ENCODE results near the gene UBE2J1. TPM values are rescaled to one million over a fixed set of nuclear protein-coding genes. Genes with fewer than 3 reads are reported as not detected.

The UBE2J1 gene
- total RNA-seq, 2 donors from 2014 or later, result 33.2 to 58.5 TPM

- Histone ChIP-seq H3K4me3 (no peak overlapping the region), H3K36me3 (no peaks in the 10 kb centered on the region), H3K27me3 (replicated peaks; ENCODE audit: insufficient read depth) (no peaks in the 10 kb centered on the region), H3K9me3 (no peaks in the 10 kb centered on the region), H3K4me1 (ENCODE audit: control insufficient read depth in 1 of 2, low read depth in 2 of 2) (peaks cover 0 to 6% of the 10 kb centered on the region in 2 donors), H3K27ac (no peak overlapping the region)
- DNase-seq (ENCODE audit: low spot score) (no peak), ATAC-seq (ENCODE audit: insufficient number of reproducible peaks, low FRiP score, low read depth) (no peak)
- TF ChIP-seq CTCF (IDR thresholded peaks at IDR 0.05), result no peak
Measured at GRCh38 chr6:89356642-89357170, 4.2 kb upstream of the UBE2J1 start.

DNA sequence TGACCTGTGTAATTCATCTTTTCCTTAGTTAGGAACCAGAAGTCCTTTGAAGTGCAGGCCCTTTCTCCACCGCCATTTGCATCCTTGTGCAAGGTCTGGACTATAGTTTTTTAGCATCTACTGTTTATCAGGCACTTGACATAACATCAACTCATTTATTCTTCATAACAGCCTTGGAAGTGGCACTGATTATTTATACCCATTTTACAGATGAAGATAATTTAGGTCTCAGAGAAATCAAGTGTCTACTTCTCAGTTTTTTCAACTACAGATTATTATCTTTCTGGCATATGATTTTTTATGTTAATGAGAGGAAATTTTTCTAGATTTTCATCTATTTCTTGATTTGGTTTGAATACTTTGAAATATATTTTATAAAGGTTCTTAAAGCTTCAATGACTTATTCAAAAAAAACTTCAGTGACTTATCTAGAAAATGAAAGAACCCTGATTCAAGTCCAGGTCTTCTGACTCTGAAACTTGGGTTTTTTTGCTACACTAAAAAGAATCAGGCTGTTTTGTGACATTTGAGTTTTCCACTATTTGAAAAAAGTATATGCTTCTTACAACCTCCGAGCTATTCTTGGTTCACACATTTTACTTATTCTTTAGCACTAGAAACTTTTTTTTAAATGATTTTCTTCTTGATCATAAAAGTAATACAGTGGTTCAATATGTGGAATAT lies 3.1 kb upstream of the UBE2J1 start:
- ATAC-seq (ENCODE audit: insufficient number of reproducible peaks, low FRiP score, low read depth), result no peak
- Histone ChIP-seq H3K4me1 (ENCODE audit: control insufficient read depth in 1 of 2, low read depth in 2 of 2) (peaks cover 0 to 15% of the 10 kb centered on the region in 2 donors), H3K36me3 (no peaks in the 10 kb centered on the region), H3K9me3 (no peaks in the 10 kb centered on the region), H3K27me3 (replicated peaks; ENCODE audit: insufficient read depth) (no peaks in the 10 kb centered on the region), H3K4me3 (no peak overlapping the region), H3K27ac (no peak overlapping the region)
- TF ChIP-seq CTCF (IDR thresholded peaks at IDR 0.05), result no peak
- DNase-seq (ENCODE audit: low spot score), result no peak

DNA sequence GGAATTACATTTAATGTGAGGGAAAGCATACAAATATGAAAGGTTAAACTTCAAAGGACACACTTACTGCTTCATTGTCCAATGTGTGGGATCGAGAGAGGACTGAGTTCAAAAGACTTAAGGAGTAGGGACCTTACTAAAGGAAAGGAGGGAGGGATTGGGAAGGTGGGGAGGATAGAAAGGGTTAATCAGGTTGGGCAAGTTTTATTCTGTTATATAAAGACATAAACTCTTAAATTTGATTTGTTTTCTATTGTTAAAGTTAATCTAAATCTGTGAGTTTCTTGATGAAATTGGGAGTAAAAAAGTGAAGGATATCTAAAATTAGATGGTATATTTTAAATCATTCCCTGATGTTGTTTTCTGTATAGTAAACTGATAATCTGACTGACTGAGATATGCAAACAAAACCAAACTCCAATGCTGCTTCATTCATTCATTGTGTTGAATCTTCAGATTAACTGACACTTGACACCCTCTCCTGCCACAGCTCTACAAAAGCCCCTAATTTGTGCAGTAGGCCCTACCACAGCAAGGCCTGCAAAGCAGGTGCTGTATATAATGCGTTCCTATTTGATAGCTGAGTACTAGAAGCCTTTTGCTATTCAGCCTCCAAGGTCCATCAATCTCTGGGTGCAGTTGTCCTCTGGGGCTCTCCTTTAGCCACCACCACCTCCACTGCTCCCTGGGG lies 1.3 kb upstream of the UBE2J1 start:
- no peaks in the 10 kb centered on the region for H3K27me3 ChIP-seq (replicated peaks; ENCODE audit: insufficient read depth)
- peak overlapping the region; percentile 85 for H3K4me3 ChIP-seq
- ATAC-seq (ENCODE audit: insufficient number of reproducible peaks, low FRiP score, low read depth) (no peak), DNase-seq (ENCODE audit: low spot score) (no peak)
- H3K27ac ChIP-seq, result peak overlapping the region in 1 of 2 donors; percentile 95
- H3K9me3 ChIP-seq, result no peaks in the 10 kb centered on the region
- TF ChIP-seq CTCF (IDR thresholded peaks at IDR 0.05), result no peak
- peaks cover 0 to 33% of the 10 kb centered on the region in 2 donors for H3K4me1 ChIP-seq (ENCODE audit: control insufficient read depth in 1 of 2, low read depth in 2 of 2)
- H3K36me3 ChIP-seq, result no peaks in the 10 kb centered on the region

- Histone ChIP-seq H3K9me3 (no peaks in the 10 kb centered on the region), H3K27ac (peak overlapping the region; percentile 95 to 99), H3K4me3 (peak overlapping the region; percentile 85), H3K27me3 (replicated peaks; ENCODE audit: insufficient read depth) (no peaks in the 10 kb centered on the region), H3K4me1 (ENCODE audit: control insufficient read depth in 1 of 2, low read depth in 2 of 2) (peaks cover under 1 to 40% of the 10 kb centered on the region in 2 donors), H3K36me3 (no peaks in the 10 kb centered on the region)
- TF ChIP-seq CTCF (IDR thresholded peaks at IDR 0.05), result no peak
- DNase-seq (ENCODE audit: low spot score) (no peak), ATAC-seq (ENCODE audit: insufficient number of reproducible peaks, low FRiP score, low read depth) (peak; percentile 45)
Measured at GRCh38 chr6:89353118-89353556, 615 bp upstream of the UBE2J1 start.

GRCh38 chr6:89351671-89352277 lies 748 bp downstream of the UBE2J1 start:
- Histone ChIP-seq H3K36me3 (no peaks in the 10 kb centered on the region), H3K4me3 (peak overlapping the region; percentile 85), H3K27me3 (replicated peaks; ENCODE audit: insufficient read depth) (no peaks in the 10 kb centered on the region), H3K27ac (peak overlapping the region; percentile 95 to 99), H3K9me3 (no peaks in the 10 kb centered on the region), H3K4me1 (ENCODE audit: control insufficient read depth in 1 of 2, low read depth in 2 of 2) (peaks cover 5 to 45% of the 10 kb centered on the region in 2 donors)
- ATAC-seq (ENCODE audit: insufficient number of reproducible peaks, low FRiP score, low read depth) (no peak), DNase-seq (ENCODE audit: low spot score) (no peak)
- no peak for TF ChIP-seq CTCF (IDR thresholded peaks at IDR 0.05)

Data from thoracic aorta (tissue), 2 donors.